HG03097 (cell line): Measurements from ENCODE around the gene CDKN2D.
"Not testable (repeated sequence)": the region's sequence is repeated elsewhere in the genome, so short reads cannot be mapped to it uniquely, and the experiment has no call there.

Source experiments
- ATAC-seq: cut with Tn5 transposase; IDR thresholded peaks from one replicate; pipeline ENCODE4 v1.9.1; 2021; ENCODE audit not compliant: unreplicated experiment, low FRiP score

The CDKN2D gene

DNA sequence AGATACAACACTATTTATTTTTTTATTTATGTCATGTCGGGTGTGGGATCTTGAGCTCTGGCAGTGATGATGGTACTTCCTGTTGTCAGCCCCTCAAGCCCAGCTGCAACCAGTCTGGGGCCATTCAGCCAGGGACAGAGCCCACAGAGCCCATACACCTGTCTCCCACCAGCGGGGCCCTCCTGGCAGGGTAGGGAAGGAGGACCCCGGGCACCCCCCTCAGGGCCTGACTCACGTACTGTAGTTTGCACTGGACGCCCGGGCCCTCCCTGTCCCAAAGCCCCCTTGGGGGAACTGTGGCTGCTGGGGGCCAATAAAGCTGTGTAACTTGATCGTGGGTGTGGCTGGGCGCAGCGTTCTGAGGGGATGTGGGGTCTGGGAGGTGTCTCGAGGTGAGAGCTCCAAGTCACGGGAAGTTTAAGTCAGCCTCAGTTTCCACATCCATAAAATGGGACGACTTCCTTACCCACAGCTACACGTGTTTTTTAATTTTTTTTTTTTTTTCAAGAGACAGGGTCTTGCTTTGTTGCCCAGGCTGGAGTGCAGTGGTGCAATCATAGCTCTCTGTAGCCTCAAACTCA is 15.6 kb downstream of the CDKN2D start:
- ATAC-seq: no peak

DNA sequence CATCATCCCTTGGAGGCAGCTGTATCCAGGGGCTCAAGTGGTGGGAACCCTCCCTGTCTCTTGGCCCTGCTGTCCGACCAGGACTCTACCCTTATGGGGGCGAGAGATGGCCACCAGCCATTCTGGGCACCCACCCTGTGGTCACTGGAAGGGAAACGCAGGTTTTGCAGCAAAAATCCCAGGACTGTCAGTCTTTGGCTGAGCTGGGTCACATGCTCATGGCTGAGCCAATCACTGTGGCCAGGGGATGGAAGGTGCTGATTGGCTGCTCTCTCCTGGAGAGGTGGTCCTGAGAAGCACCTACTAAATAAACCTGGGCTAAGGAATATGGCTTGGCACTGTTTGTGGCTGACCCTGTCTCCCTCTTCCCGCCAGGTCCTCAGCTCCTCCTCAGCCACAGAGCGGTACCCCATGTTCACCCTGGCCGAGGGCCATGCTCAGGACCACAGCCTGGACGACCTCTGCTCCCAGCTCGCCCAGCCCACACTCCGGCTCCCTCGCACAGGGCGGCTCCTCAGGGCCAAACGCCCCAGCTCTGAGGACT is 16.2 kb downstream of the CDKN2D start:
- no peak for ATAC-seq

DNA sequence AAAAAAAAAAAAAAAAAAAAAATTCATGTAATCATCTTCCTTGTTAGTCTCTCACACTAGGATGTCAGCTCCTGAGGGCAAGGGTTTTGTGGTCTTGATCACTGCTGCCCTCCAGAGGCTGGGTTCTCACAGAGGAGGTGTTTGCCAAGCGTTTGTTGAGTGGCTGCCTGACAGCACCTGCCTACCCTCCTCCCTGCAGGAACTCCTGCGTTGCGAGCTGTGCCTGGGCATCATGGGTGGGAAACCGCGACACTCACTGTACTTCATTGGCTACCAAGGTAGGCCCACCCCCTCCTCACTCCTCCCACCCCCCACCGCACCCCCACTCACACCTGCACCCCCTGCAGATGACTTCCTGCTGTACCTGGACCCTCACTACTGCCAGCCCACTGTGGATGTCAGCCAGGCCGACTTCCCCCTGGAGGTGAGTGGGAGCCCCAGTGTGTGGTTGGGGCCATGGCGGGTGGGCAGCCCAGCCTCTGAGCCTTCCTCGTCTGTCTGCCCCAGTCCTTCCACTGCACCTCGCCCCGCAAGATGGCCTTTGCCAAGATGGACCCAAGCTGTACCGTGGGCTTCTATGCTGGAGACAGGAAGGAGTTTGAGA is 17.0 kb downstream of the CDKN2D start:
- ATAC-seq: no peak

DNA sequence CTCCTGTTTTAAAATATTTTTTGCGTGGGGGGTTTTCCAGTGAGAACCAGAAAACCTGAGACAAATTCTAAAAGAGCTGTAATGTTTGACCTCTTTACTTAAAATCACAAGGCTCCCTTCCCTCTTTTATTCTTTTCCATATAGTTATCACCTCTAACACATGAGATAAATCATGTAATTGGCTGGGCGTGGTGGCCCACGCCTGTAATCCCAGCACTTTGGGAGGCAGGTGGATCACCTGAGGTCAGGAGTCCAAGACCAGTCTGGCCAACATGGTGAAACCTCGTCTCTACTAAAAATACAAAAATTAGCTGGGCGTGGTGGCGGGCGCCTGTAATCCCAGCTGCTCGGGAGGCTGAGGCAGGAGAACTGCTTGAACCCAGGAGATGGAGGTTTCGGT is 17.8 kb downstream of the CDKN2D start:
- ATAC-seq: not testable (repeated sequence)

DNA sequence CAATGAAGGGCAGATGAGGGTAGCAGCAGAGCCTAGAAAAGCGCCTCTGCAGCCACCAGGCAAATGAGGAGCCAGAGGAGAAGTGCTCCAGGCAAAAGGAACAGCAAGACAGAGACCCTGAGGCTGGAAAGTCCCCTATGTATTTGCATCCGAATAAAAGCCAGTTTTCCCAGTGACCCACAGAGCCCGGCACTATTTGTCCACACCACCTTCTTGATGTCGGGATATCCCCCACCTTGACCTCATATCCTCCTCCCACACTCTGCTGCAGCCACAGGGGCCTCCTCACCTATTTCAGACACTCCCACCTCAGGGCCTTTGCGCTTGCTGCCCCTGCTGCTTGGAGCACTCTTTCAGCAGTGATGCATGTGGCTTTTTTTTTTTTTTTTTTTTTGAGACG is 18.4 kb downstream of the CDKN2D start:
- ATAC-seq: no peak

DNA sequence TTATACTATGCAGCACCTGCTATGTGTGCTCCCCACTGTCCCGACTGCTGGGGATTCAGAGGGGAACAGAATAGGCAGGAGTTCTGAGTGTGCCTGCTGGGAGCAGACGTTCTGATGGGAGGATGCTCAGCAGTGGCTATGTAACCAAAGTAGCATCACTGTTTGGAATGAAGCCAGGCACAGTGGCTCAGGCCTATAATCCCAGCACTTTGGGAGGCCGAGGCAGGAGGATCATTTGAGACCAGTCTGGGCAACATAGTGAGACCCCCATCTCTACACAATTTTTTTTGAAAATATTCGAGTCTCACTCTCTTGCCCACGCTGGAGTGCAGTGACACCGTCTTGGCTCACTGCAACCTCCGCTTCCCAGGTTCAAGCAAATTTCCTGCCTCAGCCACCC is 19.0 kb downstream of the CDKN2D start:
- ATAC-seq: no peak

DNA sequence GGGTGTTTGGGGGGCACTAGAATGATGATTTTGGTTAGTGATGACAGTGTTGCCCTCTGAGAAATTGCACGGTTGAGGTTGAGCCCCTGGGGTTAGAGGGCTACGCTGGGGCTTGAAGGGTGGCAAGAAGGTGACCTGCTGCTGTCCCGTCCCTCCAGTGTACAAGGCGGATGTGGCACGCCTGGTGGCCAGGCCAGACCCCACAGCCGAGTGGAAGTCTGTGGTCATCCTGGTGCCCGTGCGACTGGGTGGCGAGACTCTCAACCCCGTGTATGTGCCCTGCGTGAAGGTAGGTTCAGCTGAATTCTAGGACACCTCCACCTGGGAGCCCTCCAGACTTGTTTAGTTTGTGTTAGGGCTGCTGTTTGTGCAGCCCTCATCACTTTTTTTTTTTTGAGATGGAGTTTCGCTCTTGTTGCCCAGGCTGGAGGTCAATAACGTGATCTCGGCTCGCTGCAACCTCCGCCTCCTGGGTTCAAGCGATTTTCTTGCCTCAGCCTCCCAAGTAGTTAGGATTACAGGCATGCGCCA is 20.0 kb downstream of the CDKN2D start:
- ATAC-seq: no peak

DNA sequence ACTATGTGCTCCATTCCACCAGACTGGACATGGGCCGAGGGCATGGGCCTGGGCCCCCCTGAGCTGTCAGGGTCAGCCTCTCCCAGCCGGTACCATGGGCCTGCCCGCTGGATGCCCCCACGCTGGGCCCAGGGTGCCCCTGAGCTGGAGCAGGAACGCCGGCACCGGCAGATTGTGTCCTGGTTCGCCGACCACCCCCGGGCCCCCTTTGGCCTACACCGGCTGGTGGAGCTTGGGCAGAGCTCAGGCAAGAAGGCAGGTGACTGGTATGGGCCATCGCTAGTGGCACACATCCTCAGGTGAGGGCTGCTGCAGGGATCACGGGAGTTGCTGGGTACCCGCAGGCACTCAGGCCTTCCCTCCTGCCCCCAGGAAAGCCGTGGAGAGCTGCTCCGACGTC is 22.0 kb downstream of the CDKN2D start:
- no peak for ATAC-seq

DNA sequence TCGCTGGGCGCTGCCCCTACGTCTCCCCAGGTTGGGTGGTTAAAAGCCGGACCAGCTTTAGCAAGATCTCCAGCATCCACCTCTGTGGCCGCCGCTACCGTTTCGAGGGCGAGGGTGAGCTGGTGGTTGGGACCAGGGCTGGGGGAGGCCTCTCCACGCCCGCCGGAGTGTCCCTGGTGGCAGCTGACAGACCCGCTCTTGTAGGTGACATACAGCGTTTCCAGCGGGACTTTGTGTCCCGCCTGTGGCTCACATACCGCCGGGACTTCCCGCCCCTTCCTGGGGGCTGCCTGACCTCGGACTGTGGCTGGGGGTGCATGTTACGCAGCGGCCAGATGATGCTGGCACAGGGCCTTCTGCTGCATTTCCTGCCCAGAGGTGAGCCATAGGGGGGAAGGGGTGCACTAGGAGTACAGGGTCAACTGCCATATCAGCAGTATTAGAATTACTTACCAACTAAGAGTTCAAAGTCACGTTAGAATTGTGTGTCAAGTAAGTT is 24.0 kb downstream of the CDKN2D start:
- ATAC-seq: no peak

DNA sequence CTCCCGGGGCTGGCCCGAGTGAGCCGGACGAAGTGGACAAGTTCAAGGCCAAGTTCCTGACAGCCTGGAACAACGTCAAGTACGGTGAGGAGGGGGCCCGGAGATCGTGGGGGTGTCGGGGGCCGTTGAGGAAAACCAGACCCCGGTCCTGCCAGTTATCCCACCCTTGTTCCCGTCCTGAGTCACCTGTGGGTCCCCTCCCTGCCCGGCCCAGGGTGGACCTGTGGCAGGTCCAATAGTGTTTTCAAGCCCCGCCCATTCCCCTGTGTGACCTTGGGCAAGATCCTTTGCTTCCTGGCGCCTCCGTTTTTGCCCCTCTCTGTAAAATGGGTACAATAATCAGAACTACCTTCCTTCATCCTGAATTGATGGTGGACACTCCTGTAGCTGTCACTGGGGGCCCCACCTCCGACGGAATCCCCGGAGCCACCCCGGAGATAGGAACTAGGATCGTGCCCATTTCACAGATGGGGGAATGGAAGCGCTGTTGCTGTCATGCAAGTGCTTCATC is 24.5 kb downstream of the CDKN2D start:
- ATAC-seq: no peak

DNA sequence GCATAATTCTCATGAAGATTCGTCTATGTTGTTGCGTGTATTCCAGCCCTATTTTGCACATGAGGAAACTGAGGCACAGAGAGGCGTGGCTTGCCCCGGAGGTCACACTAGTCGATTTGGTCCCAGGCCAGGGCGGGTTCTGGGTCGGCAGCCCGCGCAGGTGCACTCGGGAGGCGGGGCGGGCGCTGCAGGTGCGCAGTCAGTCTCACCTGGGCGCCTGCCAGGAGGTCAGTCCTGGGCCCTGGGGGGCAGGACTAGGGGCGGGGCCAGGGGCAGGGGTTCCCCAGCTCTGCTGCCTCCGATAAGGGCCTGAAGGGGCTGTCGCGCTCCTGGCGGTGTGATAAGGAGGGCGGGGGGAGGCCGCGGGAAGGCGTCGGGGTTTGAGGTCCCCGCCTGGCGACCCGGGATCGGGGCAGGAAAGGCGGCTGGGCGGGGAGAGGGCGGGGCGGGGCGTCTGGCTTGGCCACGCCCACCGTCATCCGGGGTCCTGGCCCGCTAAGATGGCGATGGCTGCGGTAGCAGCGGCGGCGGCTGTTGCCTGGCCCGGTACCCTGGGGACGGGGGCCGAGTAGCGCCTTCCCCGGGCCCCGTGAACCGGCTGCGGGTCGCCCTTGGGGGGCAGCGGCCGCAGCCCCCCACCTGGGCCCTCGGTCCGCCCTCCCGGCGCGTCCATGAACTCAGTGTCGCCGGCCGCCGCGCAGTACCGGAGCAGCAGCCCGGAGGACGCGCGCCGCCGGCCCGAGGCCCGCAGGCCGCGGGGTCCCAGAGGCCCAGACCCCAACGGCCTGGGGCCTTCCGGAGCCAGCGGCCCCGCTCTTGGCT is 25.1 kb downstream of the CDKN2D start, which contains the start of gene ATG4D:
Gene ATG4D (plus strand): TSS at position 485 of the 822 bp plus-strand sequence. CDS start 187 bp downstream, at position 672.
- ATAC-seq: no peak

DNA sequence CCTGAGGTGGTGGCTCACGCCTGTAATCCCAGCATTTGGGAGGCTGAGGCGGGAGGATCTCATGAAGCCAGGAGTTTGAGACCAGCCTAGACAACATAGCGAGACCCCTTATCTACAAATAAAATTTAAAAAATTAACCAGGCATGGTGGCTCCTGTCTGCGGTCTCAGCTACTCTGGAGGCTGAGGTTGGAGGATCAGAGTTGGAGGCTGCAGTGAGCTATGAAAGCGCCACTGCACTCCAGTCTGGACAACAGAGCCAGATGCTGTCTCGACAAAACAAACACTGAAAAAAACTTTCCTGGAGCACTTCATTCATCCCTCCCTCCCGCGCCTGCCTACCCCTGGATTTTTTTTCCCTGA is 25.7 kb downstream of the CDKN2D start:
- no peak for ATAC-seq

DNA sequence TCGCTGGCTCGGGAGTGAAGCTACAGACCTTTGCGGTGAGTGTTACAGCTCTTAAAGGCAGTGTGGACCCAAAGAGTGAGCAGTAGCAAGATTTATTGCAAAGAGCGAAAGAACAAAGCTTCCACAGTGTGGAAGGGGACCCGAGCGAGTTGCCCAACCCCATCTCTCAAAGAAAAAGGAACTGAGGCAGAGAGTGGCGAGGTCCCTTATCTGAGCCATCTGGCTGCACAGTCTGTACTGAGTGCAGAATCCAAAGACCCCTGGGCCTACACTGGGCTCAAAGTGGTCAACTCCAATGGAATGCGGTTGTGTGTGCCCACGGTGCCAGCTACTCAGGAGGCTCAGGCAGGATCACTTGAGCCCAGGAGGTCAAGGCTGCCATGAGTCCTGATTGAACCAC is 29.8 kb downstream of the CDKN2D start:
- ATAC-seq: not testable (repeated sequence)

DNA sequence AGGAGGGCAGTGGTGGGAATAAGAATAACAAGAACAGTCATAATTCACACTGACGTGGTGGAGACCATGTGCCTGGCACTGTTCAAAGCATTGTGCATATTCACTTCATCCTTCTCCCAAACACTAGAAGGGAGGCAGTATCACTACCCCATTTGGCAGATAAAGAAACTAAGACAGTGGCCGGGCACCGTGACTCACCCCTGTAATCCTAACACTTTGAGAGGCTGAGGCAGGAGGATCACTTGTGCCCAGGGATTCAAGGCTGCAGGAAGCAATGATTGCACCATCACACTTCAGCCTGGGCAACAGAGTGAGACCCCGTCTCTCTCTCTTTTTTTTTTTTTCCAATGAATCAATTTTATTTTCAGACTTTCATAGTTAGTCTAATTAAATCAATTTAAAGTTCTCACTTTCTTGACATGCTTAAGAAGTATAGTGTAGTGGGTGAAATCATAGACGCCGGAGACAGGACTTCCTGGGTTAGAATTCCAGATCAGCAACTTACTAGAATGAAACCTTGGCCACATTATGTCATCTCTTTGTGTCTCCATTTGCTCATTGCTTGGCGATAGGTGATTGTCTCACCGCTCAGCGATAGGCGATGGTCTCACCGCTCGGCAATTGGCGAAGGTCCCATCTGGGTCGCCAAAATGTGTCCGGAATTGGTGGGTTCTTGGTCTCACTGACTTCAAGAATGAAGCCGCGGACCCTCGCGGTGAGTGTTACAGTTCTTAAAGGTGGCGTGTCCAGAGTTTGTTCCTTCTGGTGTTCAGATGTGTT is 30.4 kb downstream of the CDKN2D start:
- no peak for ATAC-seq

DNA sequence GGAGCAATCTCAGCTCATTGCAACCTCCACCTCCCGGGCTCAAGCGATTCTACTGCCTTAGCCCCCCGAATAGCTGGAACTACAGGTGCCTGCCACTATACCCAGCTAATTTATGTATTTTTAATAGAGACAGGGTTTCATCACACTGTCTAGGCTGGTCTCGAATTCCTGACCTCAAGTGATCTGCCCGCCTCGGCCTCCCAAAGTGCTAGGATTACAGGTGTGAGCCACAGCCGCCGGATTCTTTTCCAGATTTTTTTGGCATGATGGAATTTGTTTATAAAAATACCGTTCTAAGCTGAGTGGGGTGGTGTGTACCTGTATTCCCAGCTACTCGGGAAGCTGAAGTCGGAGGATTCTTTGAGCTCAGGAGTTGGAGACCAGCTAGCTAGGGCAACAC is 31.1 kb downstream of the CDKN2D start:
- ATAC-seq: no peak

DNA sequence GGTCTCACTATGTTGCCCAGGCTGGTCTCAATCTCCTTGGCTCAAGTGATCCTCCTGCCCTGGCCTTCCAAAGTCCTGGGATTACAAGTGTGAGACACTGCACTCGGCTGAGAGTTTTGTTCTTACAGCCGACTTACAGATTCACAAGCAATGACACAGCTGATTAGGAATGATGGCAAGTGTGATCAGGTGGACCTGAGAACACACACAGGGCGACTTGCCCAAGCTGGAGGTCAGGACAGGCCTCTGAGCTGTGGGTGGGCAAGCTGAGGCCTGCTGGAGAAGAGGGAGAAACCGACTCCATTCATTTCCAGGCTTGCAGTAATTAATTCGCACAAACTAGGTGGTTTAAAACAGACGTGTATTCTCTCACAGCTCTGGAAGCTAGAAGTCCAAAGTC is 33.2 kb downstream of the CDKN2D start:
- ATAC-seq: no peak

DNA sequence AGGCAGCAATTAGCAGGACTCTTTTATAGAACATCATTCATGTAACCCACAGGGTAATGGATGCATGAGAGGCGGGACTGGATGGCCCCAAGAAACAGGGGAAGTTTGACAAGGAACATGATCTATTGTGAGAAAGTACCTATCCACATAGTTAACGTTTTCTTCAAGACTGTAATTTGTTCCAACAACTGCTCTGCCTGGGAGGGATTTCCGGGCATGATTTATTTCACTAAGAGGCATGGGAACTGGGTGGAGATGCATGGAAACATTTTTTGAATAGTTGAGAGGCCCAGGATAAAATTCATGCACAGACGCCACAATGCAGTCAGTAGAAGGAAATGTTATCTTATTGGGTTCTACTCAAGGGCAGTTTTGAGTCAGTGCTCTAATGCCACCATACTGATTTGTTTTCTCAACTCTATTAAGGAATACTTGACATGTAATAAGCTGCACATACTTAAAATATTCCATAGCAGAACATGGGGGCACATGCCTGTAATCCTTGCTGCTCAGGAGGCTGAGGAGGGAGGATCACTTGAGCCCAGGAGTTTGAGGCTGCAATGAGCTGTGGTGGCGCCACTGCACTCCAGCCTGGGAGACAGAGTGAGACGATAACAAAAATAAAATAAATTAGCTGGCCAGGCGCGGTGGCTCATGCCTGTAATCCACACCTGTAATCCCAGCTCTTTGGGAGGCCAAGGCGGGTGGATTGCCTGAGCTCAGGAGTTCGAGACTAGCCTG is 35.0 kb downstream of the CDKN2D start:
- ATAC-seq: no peak

DNA sequence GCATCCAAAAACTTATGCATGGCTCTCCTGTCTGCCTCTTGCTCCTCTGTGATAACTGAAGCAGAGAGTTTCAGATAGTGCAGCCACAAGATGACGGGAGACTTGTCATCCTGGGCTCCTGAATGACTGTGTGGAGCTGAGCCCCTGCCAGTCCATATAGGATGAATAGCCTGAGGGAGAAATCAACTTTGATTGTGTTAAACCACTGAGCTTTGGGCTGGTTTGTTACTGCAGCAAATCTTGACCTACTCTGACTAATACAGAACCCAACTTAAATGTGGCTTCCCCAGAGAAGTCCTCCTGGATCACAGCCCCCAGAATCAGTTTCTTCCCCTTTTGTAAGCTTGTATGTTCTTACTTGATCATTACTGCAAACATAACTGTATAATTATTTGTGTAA is 36.3 kb downstream of the CDKN2D start:
- ATAC-seq: no peak

DNA sequence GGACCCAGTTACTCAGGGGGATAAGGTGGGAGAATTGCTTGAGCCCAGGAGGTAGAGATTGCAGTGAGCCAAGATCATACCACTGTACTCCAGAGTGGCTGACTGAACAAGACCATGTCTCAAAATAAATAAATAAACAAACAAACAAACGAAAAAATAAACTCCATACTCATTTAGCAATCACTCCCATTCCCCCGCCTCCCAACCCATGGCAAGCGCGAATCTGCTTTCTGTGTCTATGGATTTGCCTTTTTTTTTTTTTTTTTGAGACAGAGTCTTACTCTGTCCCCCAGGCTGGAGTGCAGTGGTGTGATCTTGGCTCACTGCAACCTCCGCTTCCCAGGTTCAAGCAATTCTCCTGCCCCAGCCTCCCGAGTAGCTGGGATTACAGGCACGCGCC is 41.9 kb downstream of the CDKN2D start:
- ATAC-seq: not testable (repeated sequence)

DNA sequence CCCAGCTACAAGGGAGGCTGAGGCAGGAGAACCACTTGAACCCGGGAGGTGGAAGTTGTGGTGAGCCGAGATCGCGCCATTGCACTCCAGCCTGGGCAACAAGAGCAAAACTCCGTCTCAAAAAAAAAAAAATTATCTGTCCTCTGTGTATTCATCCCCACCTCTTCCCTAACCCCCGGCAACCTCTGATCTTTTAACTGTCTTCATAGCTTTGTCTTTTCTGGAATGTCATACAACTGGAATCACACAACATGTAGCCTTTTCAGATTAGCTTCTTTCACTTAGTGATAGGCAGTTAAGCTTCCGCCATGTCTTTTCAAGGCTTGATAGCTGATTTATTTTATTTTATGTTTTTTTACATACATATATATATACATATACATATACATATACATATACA is 43.1 kb downstream of the CDKN2D start:
- ATAC-seq: no peak
